Heart left ventricle (tissue), 13 donors: ENCODE data around the gene PAGE2B.

ENCODE experiments used
- CTCF ChIP-seq, 12 donors: fragments of 200-600 bp; sonication (generic) in 4 of 12; IDR thresholded peaks; one replicate each; pipeline versions ENCODE4 v1.5.0 to v1.8.0; 2018 to 2022; ENCODE audit warnings: antibody characterized with exemption in 12 of 12, mild to moderate bottlenecking in 5 of 12
- POLR2A ChIP-seq, 2 donors: fragments of 450-650 bp; IDR thresholded peaks; one replicate each; pipeline ENCODE4 v1.6.1; 2017; ENCODE audit warnings: antibody characterized with exemption in 2 of 2, mild to moderate bottlenecking in 2 of 2, moderate library complexity in 2 of 2
- donor health status: ischemic (EF 13 %, LVEDD 7.1; RV severe dilation, severe dysfunction).
- donor health status: DM: no; HTN: yes; CAD: no.
- donor health status: DM: no; HTN: no; CAD: no.
- donor health status: ischemic (EF 25% LVEDD 6.9; RV normal size, moderate dysfunction).
- donor health status: ischemic (EF 25% LVEDD 5.7; RV mildly dilated, moderate dysfunction).
- donor health status: ischemic (EF 35%, LVEDD 5.7; RV mildly dilated, moderate dysfunction).
- donor health status: nonischemic (EF 11% LVEDD 7.7; RV severe dilation, severe dysfunction).
- donor health status: DM: yes; HTN: yes; CAD: no.
- donor health status: PGD.
- donor health status: ischemic (EF 29% LVEDD 5.4; RV normal size, mild dysfunction).
- donor health status: nonischemic (EF 23%, LVEDD 6.1; RV moderate dilation, normal function).

- no peak for TF ChIP-seq CTCF (IDR thresholded peaks at IDR 0.05)
- TF ChIP-seq POLR2A (IDR thresholded peaks at IDR 0.05) = no peak
Observed at GRCh38 chrX:55026143-55026542, 48.7 kb upstream of the PAGE2B start.
